GM18870 (cell line): ENCODE data around the gene GJC3.
"Not testable (repeated sequence)": the region's sequence is repeated elsewhere in the genome, so short reads cannot be mapped to it uniquely, and the experiment has no call there.

Source experiments
- ATAC-seq: cut with Tn5 transposase; IDR thresholded peaks from one replicate; pipeline ENCODE4 v1.9.1; 2021; ENCODE audit warnings: moderate library complexity; ENCODE audit not compliant: unreplicated experiment

GJC3 gene

GRCh38 chr7:99930376-99930775 lies 956 bp upstream of the GJC3 start:
- no peak for ATAC-seq

GRCh38 chr7:99929730-99930053 lies 272 bp upstream of the GJC3 start:
- ATAC-seq = no peak

GRCh38 chr7:99928188-99928587 lies 1.2 kb downstream of the GJC3 start:
- no peak for ATAC-seq

- ATAC-seq = no peak
Measured at GRCh38 chr7:99927536-99927935, 1.9 kb downstream of the GJC3 start.

GRCh38 chr7:99926321-99926720 lies 3.1 kb downstream of the GJC3 start:
- ATAC-seq = no peak

- no peak for ATAC-seq
Measured at GRCh38 chr7:99923200-99923599, 6.2 kb downstream of the GJC3 start.

GRCh38 chr7:99920149-99920548 lies 9.3 kb downstream of the GJC3 start:
- ATAC-seq = no peak

GRCh38 chr7:99919814-99920112 lies 9.7 kb downstream of the GJC3 start:
- no peak for ATAC-seq

- ATAC-seq = peak; percentile 69
Measured at GRCh38 chr7:99918959-99919813, 10.2 kb downstream of the GJC3 start, which contains the start of gene TRIM4. Gene TRIM4 (minus strand): TSS chr7:99919530. CDS start chr7:99919401, 129 bp downstream.

GRCh38 chr7:99910976-99911375 lies 18.4 kb downstream of the GJC3 start:
- ATAC-seq = no peak

- ATAC-seq = no peak
Measured at GRCh38 chr7:99901581-99901980, 27.8 kb downstream of the GJC3 start.

- ATAC-seq = no peak
Measured at GRCh38 chr7:99899830-99900519, 29.4 kb downstream of the GJC3 start.

- ATAC-seq = no peak
Measured at GRCh38 chr7:99898836-99899235, 30.6 kb downstream of the GJC3 start.

GRCh38 chr7:99898023-99898357 lies 31.4 kb downstream of the GJC3 start:
- no peak for ATAC-seq

- no peak for ATAC-seq
Measured at GRCh38 chr7:99897322-99898022, 31.9 kb downstream of the GJC3 start.

- no peak for ATAC-seq
Measured at GRCh38 chr7:99894738-99895137, 34.7 kb downstream of the GJC3 start.

- no peak for ATAC-seq
Measured at GRCh38 chr7:99893280-99893679, 36.1 kb downstream of the GJC3 start.

GRCh38 chr7:99890348-99890747 lies 39.1 kb downstream of the GJC3 start:
- not testable (repeated sequence) for ATAC-seq

GRCh38 chr7:99888366-99888765 lies 41.1 kb downstream of the GJC3 start:
- not testable (repeated sequence) for ATAC-seq

- no peak for ATAC-seq
Measured at GRCh38 chr7:99881370-99881769, 48.0 kb downstream of the GJC3 start.

GRCh38 chr7:99876933-99877332 lies 52.5 kb downstream of the GJC3 start, which contains the start of gene OR2AE1:
Gene OR2AE1 (minus strand): TSS chr7:99877033. CDS start chr7:99877033, 0 bp downstream.
- no peak for ATAC-seq

GRCh38 chr7:99876491-99876890 lies 52.9 kb downstream of the GJC3 start:
- no peak for ATAC-seq
